ENCODE data around the gene LURAP1L. TPM values are rescaled to one million over a fixed set of nuclear protein-coding genes. Genes with fewer than 3 reads are reported as not detected.

Gene LURAP1L, protein sequence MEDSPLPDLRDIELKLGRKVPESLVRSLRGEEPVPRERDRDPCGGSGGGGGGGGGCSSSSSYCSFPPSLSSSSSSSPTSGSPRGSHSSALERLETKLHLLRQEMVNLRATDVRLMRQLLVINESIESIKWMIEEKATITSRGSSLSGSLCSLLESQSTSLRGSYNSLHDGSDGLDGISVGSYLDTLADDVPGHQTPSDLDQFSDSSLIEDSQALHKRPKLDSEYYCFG
- total RNA-seq (2014; rRNA removed; shearing (Covaris generic); ENCODE audit: low replicate concordance): not detected in 2 replicates

- no peaks in the 10 kb centered on the region for H3K9me2 ChIP-seq (replicated peaks; ENCODE audit: insufficient read depth, low read length)
- no peak within 1 kb of the TSS for H2AFZ ChIP-seq (ENCODE audit: low read length)
- H3K4me1 ChIP-seq (ENCODE audit: low read length): no peaks in the 10 kb centered on the region
- H3K79me2 ChIP-seq (ENCODE audit: low read length): no peaks in the 10 kb centered on the region
- H3K27ac ChIP-seq (ENCODE audit: low read length): no peak within 1 kb of the TSS
- DNase-seq: no peak
- no peak within 1 kb of the TSS for H3K9ac ChIP-seq (ENCODE audit: low read length)
- H3K36me3 ChIP-seq (ENCODE audit: insufficient read depth, low read length): no peaks in the 10 kb centered on the region
- no peaks in the 10 kb centered on the region for H3K27me3 ChIP-seq (ENCODE audit: low read length)
- no peak within 1 kb of the TSS for H3K4me2 ChIP-seq (ENCODE audit: low read depth, low read length, poor library complexity, severe bottlenecking)
- H3K9me3 ChIP-seq (ENCODE audit: low read length): no peaks in the 10 kb centered on the region
- no peaks in the 10 kb centered on the region for H4K20me1 ChIP-seq (ENCODE audit: insufficient read depth, low read depth, low read length)
- H3K4me3 ChIP-seq (ENCODE audit: low read length): no peak within 1 kb of the TSS
These were observed at the start of gene LURAP1L for GRCh38 chr9:12774861-12775678. TSS of gene LURAP1L (plus strand) at chr9:12775020. CDS start at chr9:12775716, 696 bp downstream.

GRCh38 chr9:12726795-12727194 is 48.0 kb upstream of the LURAP1L start:
- Histone ChIP-seq H3K9me3 (ENCODE audit: low read length) (no peaks in the 10 kb centered on the region), H3K9ac (ENCODE audit: low read length) (no peak overlapping the region), H3K36me3 (ENCODE audit: insufficient read depth, low read length) (no peaks in the 10 kb centered on the region), H3K79me2 (ENCODE audit: low read length) (no peaks in the 10 kb centered on the region), H3K9me2 (replicated peaks; ENCODE audit: insufficient read depth, low read length) (no peaks in the 10 kb centered on the region), H3K4me3 (ENCODE audit: low read length) (no peak overlapping the region), H4K20me1 (ENCODE audit: insufficient read depth, low read depth, low read length) (no peaks in the 10 kb centered on the region), H2AFZ (ENCODE audit: low read length) (no peak overlapping the region), H3K4me1 (ENCODE audit: low read length) (no peaks in the 10 kb centered on the region), H3K4me2 (ENCODE audit: low read depth, low read length, poor library complexity, severe bottlenecking) (no peak overlapping the region), H3K27me3 (ENCODE audit: low read length) (no peaks in the 10 kb centered on the region), H3K27ac (ENCODE audit: low read length) (no peak overlapping the region)
- DNase-seq: no peak

- Histone ChIP-seq H3K27me3 (ENCODE audit: low read length) (no peaks in the 10 kb centered on the region), H2AFZ (ENCODE audit: low read length) (no peak overlapping the region)
These were observed 44.6 kb upstream of the LURAP1L start for GRCh38 chr9:12730198-12730597.

DNA sequence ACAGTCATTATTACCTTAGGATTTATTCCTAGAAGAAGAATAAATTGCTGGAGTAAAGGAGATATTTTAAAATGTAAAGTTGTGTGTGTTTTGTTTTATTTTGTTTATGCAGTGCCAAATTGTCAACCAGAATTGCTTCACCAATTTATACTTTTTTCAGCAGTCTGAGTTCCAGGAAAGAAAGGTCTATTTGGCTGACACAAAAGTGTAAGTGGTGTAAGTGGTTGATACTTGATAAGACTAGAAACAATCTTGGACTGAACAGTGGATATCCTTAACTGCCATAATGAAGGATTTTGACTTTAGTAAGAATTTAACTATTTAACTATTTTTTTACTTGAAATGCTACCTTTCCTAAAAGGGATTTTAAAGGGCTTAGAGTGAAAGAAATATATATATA is 43.9 kb upstream of the LURAP1L start:
- no peaks in the 10 kb centered on the region for H4K20me1 ChIP-seq (ENCODE audit: insufficient read depth, low read depth, low read length)
- H3K9me2 ChIP-seq (replicated peaks; ENCODE audit: insufficient read depth, low read length): no peaks in the 10 kb centered on the region
- no peaks in the 10 kb centered on the region for H3K79me2 ChIP-seq (ENCODE audit: low read length)

More at GRCh38 chr9:12730198-12730597, 44.6 kb upstream of the LURAP1L start:
- no peaks in the 10 kb centered on the region for H3K36me3 ChIP-seq (ENCODE audit: insufficient read depth, low read length)
- H3K4me3 ChIP-seq (ENCODE audit: low read length): no peak overlapping the region
- no peaks in the 10 kb centered on the region for H4K20me1 ChIP-seq (ENCODE audit: insufficient read depth, low read depth, low read length)
- H3K27ac ChIP-seq (ENCODE audit: low read length): no peak overlapping the region
- no peak overlapping the region for H3K4me2 ChIP-seq (ENCODE audit: low read depth, low read length, poor library complexity, severe bottlenecking)
- no peaks in the 10 kb centered on the region for H3K79me2 ChIP-seq (ENCODE audit: low read length)
- no peaks in the 10 kb centered on the region for H3K9me3 ChIP-seq (ENCODE audit: low read length)
- no peaks in the 10 kb centered on the region for H3K4me1 ChIP-seq (ENCODE audit: low read length)
- no peak for DNase-seq
- no peak overlapping the region for H3K9ac ChIP-seq (ENCODE audit: low read length)
- H3K9me2 ChIP-seq (replicated peaks; ENCODE audit: insufficient read depth, low read length): no peaks in the 10 kb centered on the region

GRCh38 chr9:12732971-12733370 is 41.8 kb upstream of the LURAP1L start:
- no peaks in the 10 kb centered on the region for H3K27me3 ChIP-seq (ENCODE audit: low read length)
- DNase-seq: no peak
- no peak overlapping the region for H3K9ac ChIP-seq (ENCODE audit: low read length)
- no peak overlapping the region for H2AFZ ChIP-seq (ENCODE audit: low read length)
- no peak overlapping the region for H3K4me3 ChIP-seq (ENCODE audit: low read length)
- H4K20me1 ChIP-seq (ENCODE audit: insufficient read depth, low read depth, low read length): no peaks in the 10 kb centered on the region
- H3K4me1 ChIP-seq (ENCODE audit: low read length): no peaks in the 10 kb centered on the region
- H3K9me3 ChIP-seq (ENCODE audit: low read length): no peaks in the 10 kb centered on the region
- no peaks in the 10 kb centered on the region for H3K36me3 ChIP-seq (ENCODE audit: insufficient read depth, low read length)
- H3K9me2 ChIP-seq (replicated peaks; ENCODE audit: insufficient read depth, low read length): no peaks in the 10 kb centered on the region
- H3K27ac ChIP-seq (ENCODE audit: low read length): no peak overlapping the region
- H3K4me2 ChIP-seq (ENCODE audit: low read depth, low read length, poor library complexity, severe bottlenecking): no peak overlapping the region
- H3K79me2 ChIP-seq (ENCODE audit: low read length): no peaks in the 10 kb centered on the region

More for the DNA sequence above, 43.9 kb upstream of the LURAP1L start:
- H3K4me3 ChIP-seq (ENCODE audit: low read length): no peak overlapping the region
- H3K4me1 ChIP-seq (ENCODE audit: low read length): no peaks in the 10 kb centered on the region
- no peak for DNase-seq
- no peaks in the 10 kb centered on the region for H3K9me3 ChIP-seq (ENCODE audit: low read length)
- no peak overlapping the region for H3K4me2 ChIP-seq (ENCODE audit: low read depth, low read length, poor library complexity, severe bottlenecking)
- H3K36me3 ChIP-seq (ENCODE audit: insufficient read depth, low read length): no peaks in the 10 kb centered on the region
- no peak overlapping the region for H2AFZ ChIP-seq (ENCODE audit: low read length)
- H3K27ac ChIP-seq (ENCODE audit: low read length): no peak overlapping the region
- H3K9ac ChIP-seq (ENCODE audit: low read length): no peak overlapping the region
- no peaks in the 10 kb centered on the region for H3K27me3 ChIP-seq (ENCODE audit: low read length)

- Histone ChIP-seq H3K4me2 (ENCODE audit: low read depth, low read length, poor library complexity, severe bottlenecking) (no peak overlapping the region), H3K4me1 (ENCODE audit: low read length) (no peaks in the 10 kb centered on the region), H3K4me3 (ENCODE audit: low read length) (no peak overlapping the region), H3K9ac (ENCODE audit: low read length) (no peak overlapping the region), H3K36me3 (ENCODE audit: insufficient read depth, low read length) (no peaks in the 10 kb centered on the region), H3K27me3 (ENCODE audit: low read length) (no peaks in the 10 kb centered on the region), H4K20me1 (ENCODE audit: insufficient read depth, low read depth, low read length) (no peaks in the 10 kb centered on the region), H3K27ac (ENCODE audit: low read length) (no peak overlapping the region), H2AFZ (ENCODE audit: low read length) (no peak overlapping the region), H3K9me3 (ENCODE audit: low read length) (no peaks in the 10 kb centered on the region), H3K9me2 (replicated peaks; ENCODE audit: insufficient read depth, low read length) (no peaks in the 10 kb centered on the region), H3K79me2 (ENCODE audit: low read length) (no peaks in the 10 kb centered on the region)
- DNase-seq: no peak
These were observed 39.2 kb upstream of the LURAP1L start for GRCh38 chr9:12735665-12736064.

DNA sequence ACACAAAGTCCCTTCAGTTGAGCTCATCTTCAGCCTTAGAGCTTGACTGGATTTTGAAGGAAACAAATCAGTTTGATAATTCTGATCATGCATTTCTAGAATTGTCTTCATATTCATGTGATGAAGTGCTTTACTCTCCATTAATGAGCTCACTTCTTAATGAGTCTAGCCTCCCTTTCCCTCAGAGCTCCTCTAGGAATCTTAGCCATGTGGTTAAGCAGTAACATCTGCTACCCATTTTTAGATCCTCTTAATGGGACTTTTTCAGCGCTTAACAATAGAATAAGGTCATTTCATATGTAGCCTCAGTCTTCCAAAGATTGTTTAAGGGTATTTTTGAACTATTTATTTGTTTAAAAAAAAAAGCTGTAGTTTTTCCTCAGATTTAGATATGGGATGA is 36.9 kb upstream of the LURAP1L start:
- Histone ChIP-seq H3K79me2 (ENCODE audit: low read length) (no peaks in the 10 kb centered on the region), H3K4me1 (ENCODE audit: low read length) (no peaks in the 10 kb centered on the region), H3K9ac (ENCODE audit: low read length) (no peak overlapping the region), H4K20me1 (ENCODE audit: insufficient read depth, low read depth, low read length) (no peaks in the 10 kb centered on the region), H3K27ac (ENCODE audit: low read length) (no peak overlapping the region), H3K4me2 (ENCODE audit: low read depth, low read length, poor library complexity, severe bottlenecking) (no peak overlapping the region), H3K36me3 (ENCODE audit: insufficient read depth, low read length) (no peaks in the 10 kb centered on the region), H2AFZ (ENCODE audit: low read length) (no peak overlapping the region), H3K9me2 (replicated peaks; ENCODE audit: insufficient read depth, low read length) (no peaks in the 10 kb centered on the region), H3K27me3 (ENCODE audit: low read length) (no peaks in the 10 kb centered on the region), H3K4me3 (ENCODE audit: low read length) (no peak overlapping the region), H3K9me3 (ENCODE audit: low read length) (no peaks in the 10 kb centered on the region)
- DNase-seq: no peak

DNA sequence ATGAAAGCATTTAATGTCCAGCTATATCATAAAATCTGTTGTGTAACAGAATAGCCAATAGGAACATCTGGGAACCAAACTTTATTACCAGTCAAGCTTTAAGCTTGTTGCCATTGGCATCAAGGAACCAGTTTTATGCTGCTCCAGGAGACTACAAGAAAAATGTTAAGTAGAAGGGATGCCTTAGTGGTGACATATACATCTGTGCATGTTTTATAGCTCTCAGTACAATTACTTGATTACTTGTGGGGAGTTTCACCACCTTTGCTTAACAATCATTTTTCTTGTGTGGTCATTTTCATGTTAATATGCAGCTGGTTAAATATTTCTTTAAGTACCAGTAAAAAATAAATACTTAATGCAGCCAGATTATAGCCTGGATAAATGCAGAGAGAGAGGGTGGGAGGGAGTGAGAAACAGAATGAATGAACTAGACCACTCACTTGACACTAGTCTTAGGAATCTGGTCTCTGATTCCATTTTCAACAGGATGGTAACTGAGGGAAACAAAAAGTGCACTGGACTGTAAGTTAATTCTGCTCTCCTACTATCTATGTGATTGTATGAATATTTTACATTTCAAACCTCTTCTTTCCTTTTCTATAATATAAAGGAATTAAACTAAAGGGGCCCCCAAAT is 35.7 kb upstream of the LURAP1L start:
- no peak overlapping the region for H3K27ac ChIP-seq (ENCODE audit: low read length)
- H3K9me2 ChIP-seq (replicated peaks; ENCODE audit: insufficient read depth, low read length): no peaks in the 10 kb centered on the region
- H3K4me2 ChIP-seq (ENCODE audit: low read depth, low read length, poor library complexity, severe bottlenecking): no peak overlapping the region
- no peak overlapping the region for H3K4me3 ChIP-seq (ENCODE audit: low read length)
- H3K79me2 ChIP-seq (ENCODE audit: low read length): no peaks in the 10 kb centered on the region
- no peak overlapping the region for H3K9ac ChIP-seq (ENCODE audit: low read length)
- H4K20me1 ChIP-seq (ENCODE audit: insufficient read depth, low read depth, low read length): no peaks in the 10 kb centered on the region
- H2AFZ ChIP-seq (ENCODE audit: low read length): no peak overlapping the region
- no peaks in the 10 kb centered on the region for H3K4me1 ChIP-seq (ENCODE audit: low read length)
- H3K9me3 ChIP-seq (ENCODE audit: low read length): no peaks in the 10 kb centered on the region
- no peaks in the 10 kb centered on the region for H3K27me3 ChIP-seq (ENCODE audit: low read length)
- DNase-seq: no peak
- no peaks in the 10 kb centered on the region for H3K36me3 ChIP-seq (ENCODE audit: insufficient read depth, low read length)

Data from Karpas-422 (cell line).